ENCODE data around the gene MYRF.

- TF ChIP-seq CTCF (IDR thresholded peaks at IDR 0.05) (no peak), EZH2 (IDR thresholded peaks at IDR 0.05; ENCODE audit: borderline replicate concordance, insufficient read depth, low read depth, low read length, poor library complexity, severe bottlenecking) (no peak)
Measured at GRCh38 chr11:61793829-61794204, 41.4 kb downstream of the MYRF start.

Data from B cell (primary cell).